HG02840 (cell line): ENCODE results near the gene SMU1.
"Not testable (repeated sequence)": the region's sequence is repeated elsewhere in the genome, so short reads cannot be mapped to it uniquely, and the experiment has no call there.

ENCODE experiments used
- ATAC-seq: cut with Tn5 transposase; IDR thresholded peaks from one replicate; pipeline ENCODE4 v1.9.1; 2021; ENCODE audit warnings: mild to moderate bottlenecking, moderate library complexity, moderate number of reproducible peaks; ENCODE audit not compliant: unreplicated experiment, low FRiP score

Gene SMU1

GRCh38 chr9:33106372-33106771 is 29.9 kb upstream of the SMU1 start:
- no peak for ATAC-seq

- ATAC-seq: no peak
Observed at GRCh38 chr9:33105959-33106358, 29.5 kb upstream of the SMU1 start.

GRCh38 chr9:33105504-33105903 is 29.0 kb upstream of the SMU1 start:
- no peak for ATAC-seq

GRCh38 chr9:33104401-33104800 is 27.9 kb upstream of the SMU1 start:
- ATAC-seq: no peak

- no peak for ATAC-seq
Observed at GRCh38 chr9:33103501-33104281, 27.2 kb upstream of the SMU1 start.

- no peak for ATAC-seq
Observed at GRCh38 chr9:33102551-33103210, 26.2 kb upstream of the SMU1 start.

GRCh38 chr9:33101104-33101951 is 24.9 kb upstream of the SMU1 start:
- ATAC-seq: no peak

- ATAC-seq: no peak
Observed at GRCh38 chr9:33099754-33100153, 23.3 kb upstream of the SMU1 start.

GRCh38 chr9:33097192-33097591 is 20.7 kb upstream of the SMU1 start:
- ATAC-seq: no peak

GRCh38 chr9:33092634-33093033 is 16.2 kb upstream of the SMU1 start:
- no peak for ATAC-seq

- ATAC-seq: not testable (repeated sequence)
Observed at GRCh38 chr9:33085672-33086071, 9.2 kb upstream of the SMU1 start.

GRCh38 chr9:33082538-33083326 is 6.3 kb upstream of the SMU1 start:
- no peak for ATAC-seq

GRCh38 chr9:33082128-33082527 is 5.7 kb upstream of the SMU1 start:
- no peak for ATAC-seq

- ATAC-seq: no peak
Observed at GRCh38 chr9:33081128-33081851, 4.8 kb upstream of the SMU1 start.

GRCh38 chr9:33080534-33080933 is 4.1 kb upstream of the SMU1 start:
- no peak for ATAC-seq

- ATAC-seq: no peak
Observed at GRCh38 chr9:33068991-33069390, 7.5 kb downstream of the SMU1 start.

GRCh38 chr9:33065157-33066076 is 11.1 kb downstream of the SMU1 start:
- peak; percentile 74 for ATAC-seq

- ATAC-seq: no peak
Observed at GRCh38 chr9:33051144-33051543, 25.3 kb downstream of the SMU1 start.
